ENCODE results near the gene MCUB. TPM values are rescaled to one million over a fixed set of nuclear protein-coding genes. Genes with fewer than 3 reads are reported as not detected.
"Not testable (repeated sequence)": the region's sequence is repeated elsewhere in the genome, so short reads cannot be mapped to it uniquely, and the experiment has no call there.

MCUB gene
- polyA plus RNA-seq, 2 of the 4 experiments (the other 2 are of a cell fraction): 14.6 to 21.9 TPM

DNA sequence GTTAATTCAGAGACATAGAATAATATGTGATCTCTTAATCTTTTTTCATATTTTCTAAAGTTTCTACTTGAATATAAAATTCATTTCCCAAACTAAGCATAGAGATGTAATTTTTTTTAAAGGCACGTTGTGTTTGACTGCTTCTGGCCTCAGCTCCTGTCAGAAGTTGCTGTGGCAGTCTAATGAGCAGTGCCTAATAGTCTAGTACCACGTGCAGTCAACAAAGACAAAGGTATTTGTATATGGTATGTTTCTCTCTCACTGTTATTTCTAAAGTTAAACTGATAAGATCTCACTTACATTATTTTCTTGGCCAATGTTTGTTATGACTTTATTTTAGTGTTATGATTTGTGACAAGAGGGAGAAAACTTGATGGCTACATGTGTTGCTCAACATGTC lies 48.6 kb upstream of the MCUB start:
- ATAC-seq (no peak), FAIRE-seq (no peak), DNase-seq (ENCODE audit: low read depth in 1 of 2, low spot score in 1 of 2) (no peak)
- Histone ChIP-seq H3K4me3 (no peak overlapping the region), H3K27ac (no peak overlapping the region), H3K4me2 (no peak overlapping the region), H3K4me1 (no peaks in the 10 kb centered on the region), H3K9me3 (no peaks in the 10 kb centered on the region)
- TF ChIP-seq POLR2A (IDR thresholded peaks at IDR 0.05; ENCODE audit: low read length) (no peak), RFX5 (IDR thresholded peaks at IDR 0.05) (no peak), EHMT2 (IDR thresholded peaks at IDR 0.05; ENCODE audit: low read depth) (no peak), EHF (CRISPR knock-in tag; IDR thresholded peaks at IDR 0.05) (no peak), TP53 (CRISPR knock-in tag; IDR thresholded peaks at IDR 0.05) (no peak), FOSB (CRISPR knock-in tag; IDR thresholded peaks at IDR 0.05) (no peak), CBX2 (IDR thresholded peaks at IDR 0.05; ENCODE audit: borderline replicate concordance, low read depth) (no peak), HOXB5 (CRISPR knock-in tag; IDR thresholded peaks at IDR 0.05) (no peak), MAZ (IDR thresholded peaks at IDR 0.05; ENCODE audit: borderline replicate concordance, low read depth, low read length) (no peak), TFCP2L1 (CRISPR knock-in tag; IDR thresholded peaks at IDR 0.05) (no peak), JUN (IDR thresholded peaks at IDR 0.05) (no peak), EP300 (IDR thresholded peaks at IDR 0.05) (no peak), HDAC2 (IDR thresholded peaks at IDR 0.05) (no peak)
- TF ChIP-seq, protein P1, sequence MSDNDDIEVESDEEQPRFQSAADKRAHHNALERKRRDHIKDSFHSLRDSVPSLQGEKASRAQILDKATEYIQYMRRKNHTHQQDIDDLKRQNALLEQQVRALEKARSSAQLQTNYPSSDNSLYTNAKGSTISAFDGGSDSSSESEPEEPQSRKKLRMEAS (IDR thresholded peaks at IDR 0.05): no peak
- TF ChIP-seq, protein P2, sequence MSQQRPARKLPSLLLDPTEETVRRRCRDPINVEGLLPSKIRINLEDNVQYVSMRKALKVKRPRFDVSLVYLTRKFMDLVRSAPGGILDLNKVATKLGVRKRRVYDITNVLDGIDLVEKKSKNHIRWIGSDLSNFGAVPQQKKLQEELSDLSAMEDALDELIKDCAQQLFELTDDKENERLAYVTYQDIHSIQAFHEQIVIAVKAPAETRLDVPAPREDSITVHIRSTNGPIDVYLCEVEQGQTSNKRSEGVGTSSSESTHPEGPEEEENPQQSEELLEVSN (IDR thresholded peaks at IDR 0.05; ENCODE audit: borderline replicate concordance, low read depth): no peak
- POLR2A ChIA-PET: no interaction called here
- CTCF ChIA-PET: interaction anchor here (0.5 kb wide), 1 partner anchor 79 kb away, joined by 3 read pairs; no protein-coding TSS in a partner anchor
- 69% methylated on average over 2 of the region's 2 CpGs for WGBS (ENCODE audit: missing lambda C conversion rate)

DNA sequence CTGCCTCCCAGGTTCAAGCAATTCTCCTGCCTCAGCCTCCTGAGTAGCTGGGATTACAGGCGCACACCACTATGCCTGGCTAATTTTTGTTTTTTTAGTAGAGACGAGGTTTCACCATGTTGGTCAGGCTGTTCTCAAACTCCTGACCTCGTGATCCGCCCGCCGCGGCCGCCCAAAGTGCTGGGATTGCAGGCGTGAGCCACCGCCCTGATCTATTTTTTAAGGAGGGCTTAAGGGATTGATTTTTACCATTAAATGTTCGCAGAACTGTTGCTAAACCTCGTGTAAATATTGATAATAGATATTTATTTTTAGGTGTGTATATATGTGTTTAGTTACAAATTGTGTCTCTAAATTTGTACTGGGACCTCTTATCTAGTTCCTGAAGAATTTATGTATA lies 46.7 kb upstream of the MCUB start:
- CTCF ChIA-PET; H3K27ac ChIP-seq; ATAC-seq; DNase-seq (ENCODE audit: low read depth in 1 of 2, low spot score in 1 of 2); H3K9me3 ChIP-seq; H3K4me3 ChIP-seq; FAIRE-seq; H3K4me1 ChIP-seq; POLR2A ChIA-PET; H3K4me2 ChIP-seq: not testable (repeated sequence)
- 94% methylated on average over 12 of the region's 12 CpGs for WGBS (ENCODE audit: missing lambda C conversion rate)

DNA sequence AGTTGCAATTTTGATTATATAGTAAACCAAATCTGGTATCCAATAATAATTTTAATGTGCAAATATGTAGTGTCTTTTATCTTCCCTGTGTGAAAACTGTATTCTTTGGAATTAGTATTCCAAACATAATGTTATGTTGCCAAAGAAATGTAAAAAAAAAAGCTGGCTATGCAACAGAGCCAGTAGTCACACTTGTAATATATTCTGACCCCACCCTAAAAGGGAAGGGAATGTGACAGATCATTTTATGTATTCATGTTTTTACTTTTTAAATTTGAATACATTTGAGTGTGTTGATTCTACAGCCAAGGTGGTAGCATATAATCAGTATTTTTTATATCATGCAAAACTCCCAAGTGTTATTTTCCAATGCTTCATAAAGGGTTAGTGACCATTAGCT lies 27.9 kb upstream of the MCUB start:
- ChIA-PET CTCF (no interaction called here), POLR2A (no interaction called here)
- no peak overlapping the region for H3K4me2 ChIP-seq
- H3K4me3 ChIP-seq: no peak overlapping the region
- no peaks in the 10 kb centered on the region for H3K9me3 ChIP-seq
- no peak for TF ChIP-seq ZSCAN20 (CRISPR knock-in tag; IDR thresholded peaks at IDR 0.05)
- TF ChIP-seq, protein P1 (IDR thresholded peaks at IDR 0.05): no peak
- TF ChIP-seq RCOR1 (IDR thresholded peaks at IDR 0.05; ENCODE audit: low read depth, low read length): no peak
- TF ChIP-seq HOXB13 (CRISPR knock-in tag; IDR thresholded peaks at IDR 0.05; ENCODE audit: low read depth): no peak
- TF ChIP-seq ESRRA (IDR thresholded peaks at IDR 0.05; ENCODE audit: borderline replicate concordance, low read length): no peak
- no peak overlapping the region for H3K27ac ChIP-seq
- DNase-seq (ENCODE audit: low read depth in 1 of 2, low spot score in 1 of 2) (no peak), FAIRE-seq (no peak), ATAC-seq (no peak)
- no peaks in the 10 kb centered on the region for H3K4me1 ChIP-seq

DNA sequence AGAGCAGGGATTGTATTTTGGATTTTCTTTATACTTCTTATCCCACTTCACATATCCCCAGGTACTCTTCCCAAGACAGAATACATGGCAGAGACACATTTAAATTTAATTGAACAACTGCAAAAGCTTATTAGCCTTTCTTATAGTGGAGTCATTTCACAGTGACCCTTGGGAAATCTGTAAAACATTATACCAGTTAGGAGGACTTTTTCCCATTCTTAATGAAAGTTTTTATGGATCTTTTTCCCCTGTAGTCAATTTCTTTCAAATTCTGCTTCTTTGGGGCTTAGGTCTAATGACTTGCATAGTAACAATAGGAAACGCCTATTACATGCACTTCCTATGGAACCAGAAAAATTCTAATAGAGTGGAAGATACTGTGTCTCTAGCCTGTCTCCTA lies 14.6 kb upstream of the MCUB start:
- no peaks in the 10 kb centered on the region for H3K9me3 ChIP-seq
- no peak overlapping the region for H3K4me2 ChIP-seq
- ChIA-PET POLR2A (no interaction called here), CTCF (no interaction called here)
- H3K4me3 ChIP-seq: no peak overlapping the region
- 88% methylated on average over 1 of the region's 1 CpG for WGBS (ENCODE audit: missing lambda C conversion rate)
- H3K4me1 ChIP-seq: no peaks in the 10 kb centered on the region
- DNase-seq (ENCODE audit: low read depth in 1 of 2, low spot score in 1 of 2): no peak
- FAIRE-seq: no peak
- no peak for ATAC-seq
- H3K27ac ChIP-seq: no peak overlapping the region
- TF ChIP-seq, protein P3, sequence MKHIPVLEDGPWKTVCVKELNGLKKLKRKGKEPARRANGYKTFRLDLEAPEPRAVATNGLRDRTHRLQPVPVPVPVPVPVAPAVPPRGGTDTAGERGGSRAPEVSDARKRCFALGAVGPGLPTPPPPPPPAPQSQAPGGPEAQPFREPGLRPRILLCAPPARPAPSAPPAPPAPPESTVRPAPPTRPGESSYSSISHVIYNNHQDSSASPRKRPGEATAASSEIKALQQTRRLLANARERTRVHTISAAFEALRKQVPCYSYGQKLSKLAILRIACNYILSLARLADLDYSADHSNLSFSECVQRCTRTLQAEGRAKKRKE (CRISPR knock-in tag; IDR thresholded peaks at IDR 0.05; ENCODE audit: low read depth): no peak
- TF ChIP-seq HOXB5 (CRISPR knock-in tag; IDR thresholded peaks at IDR 0.05) (no peak), RCOR1 (IDR thresholded peaks at IDR 0.05; ENCODE audit: low read depth, low read length) (no peak)

All from A549 (cell line).